Progenitor cell of endocrine pancreas (in vitro differentiated cells): Measurements from ENCODE around the gene POC5. TPM values are rescaled to one million over a fixed set of nuclear protein-coding genes. Genes with fewer than 3 reads are reported as not detected.
A peak's percentile ranks its signal among the peaks of the same experiment; 100 is the strongest.
"Not testable (repeated sequence)": the region's sequence is repeated elsewhere in the genome, so short reads cannot be mapped to it uniquely, and the experiment has no call there.

ENCODE experiments used
- DNase-seq: peaks from one replicate; pipeline ENCODE4 v3.0.0; 2021; ENCODE audit warnings: low spot score; ENCODE audit not compliant: unreplicated experiment
- H3K27ac Mint-ChIP-seq: 2 replicates; pipeline ENCODE4 v1.8.0; 2021; ENCODE audit warnings: mild to moderate bottlenecking, moderate library complexity, mixed read lengths
- H3K27me3 Mint-ChIP-seq: 2 replicates; pipeline ENCODE4 v1.8.0; 2021; ENCODE audit warnings: mixed read lengths
- H3K36me3 Mint-ChIP-seq: 2 replicates; pipeline ENCODE4 v1.8.0; 2022; ENCODE audit warnings: mixed read lengths; ENCODE audit not compliant: insufficient read depth
- H3K4me1 Mint-ChIP-seq: 2 replicates; pipeline ENCODE4 v1.8.0; 2021; ENCODE audit warnings: low read depth, mixed read lengths
- H3K4me3 Mint-ChIP-seq: 2 replicates; pipeline ENCODE4 v1.8.0; 2021; ENCODE audit warnings: low read depth, mild to moderate bottlenecking, moderate library complexity, mixed read lengths
- H3K9me3 Mint-ChIP-seq: 2 replicates; pipeline ENCODE4 v1.8.0; 2021; ENCODE audit warnings: low read depth, mixed read lengths
- total RNA-seq: library from RNA; stranded (reverse); gene quantifications from 2 replicates; pipeline ENCODE4 v1.2.1, GENCODE V29; 2021
- TF ChIP-seq, protein P1 (sequence below): fragments of 200-600 bp; sonication (generic); IDR thresholded peaks from one replicate; pipeline ENCODE4 v1.5.0; 2021; ENCODE audit warnings: antibody characterized with exemption, mild to moderate bottlenecking; ENCODE audit not compliant: unreplicated experiment

Gene POC5
- total RNA-seq, 1 donor from 2014 or later: 16.2 TPM

DNA sequence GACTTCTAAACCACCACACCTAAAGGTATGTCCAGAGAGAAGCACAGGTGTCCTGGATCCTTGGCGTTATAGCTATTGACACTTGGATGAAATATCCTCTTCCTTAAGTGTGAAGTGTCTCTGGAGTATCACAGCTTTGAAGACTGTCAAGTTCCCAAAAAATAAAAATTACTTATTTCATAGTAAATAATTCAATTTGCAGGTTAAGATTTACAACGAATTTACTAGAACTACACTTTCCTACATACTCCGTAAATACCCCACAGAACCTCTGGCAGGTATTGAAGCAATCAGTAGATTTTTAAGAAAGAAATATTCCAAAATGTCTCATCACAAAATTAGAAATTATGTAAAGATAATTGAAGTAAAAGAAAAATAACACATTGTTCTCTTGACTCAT lies 27.1 kb upstream of the POC5 start:
- DNase-seq: no peak
- no peaks in the 10 kb centered on the region for H3K36me3 Mint-ChIP-seq
- TF ChIP-seq, protein P1, sequence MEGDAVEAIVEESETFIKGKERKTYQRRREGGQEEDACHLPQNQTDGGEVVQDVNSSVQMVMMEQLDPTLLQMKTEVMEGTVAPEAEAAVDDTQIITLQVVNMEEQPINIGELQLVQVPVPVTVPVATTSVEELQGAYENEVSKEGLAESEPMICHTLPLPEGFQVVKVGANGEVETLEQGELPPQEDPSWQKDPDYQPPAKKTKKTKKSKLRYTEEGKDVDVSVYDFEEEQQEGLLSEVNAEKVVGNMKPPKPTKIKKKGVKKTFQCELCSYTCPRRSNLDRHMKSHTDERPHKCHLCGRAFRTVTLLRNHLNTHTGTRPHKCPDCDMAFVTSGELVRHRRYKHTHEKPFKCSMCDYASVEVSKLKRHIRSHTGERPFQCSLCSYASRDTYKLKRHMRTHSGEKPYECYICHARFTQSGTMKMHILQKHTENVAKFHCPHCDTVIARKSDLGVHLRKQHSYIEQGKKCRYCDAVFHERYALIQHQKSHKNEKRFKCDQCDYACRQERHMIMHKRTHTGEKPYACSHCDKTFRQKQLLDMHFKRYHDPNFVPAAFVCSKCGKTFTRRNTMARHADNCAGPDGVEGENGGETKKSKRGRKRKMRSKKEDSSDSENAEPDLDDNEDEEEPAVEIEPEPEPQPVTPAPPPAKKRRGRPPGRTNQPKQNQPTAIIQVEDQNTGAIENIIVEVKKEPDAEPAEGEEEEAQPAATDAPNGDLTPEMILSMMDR: no peak
- no peaks in the 10 kb centered on the region for H3K4me1 Mint-ChIP-seq
- H3K27ac Mint-ChIP-seq: no peak overlapping the region
- H3K9me3 Mint-ChIP-seq: no peaks in the 10 kb centered on the region
- peaks cover 8% of the 10 kb centered on the region for H3K27me3 Mint-ChIP-seq
- no peak overlapping the region for H3K4me3 Mint-ChIP-seq

GRCh38 chr5:75736273-75736672 lies 19.0 kb upstream of the POC5 start:
- Mint-ChIP-seq H3K36me3 (no peaks in the 10 kb centered on the region), H3K27me3 (no peaks in the 10 kb centered on the region), H3K9me3 (no peaks in the 10 kb centered on the region), H3K4me3 (no peak overlapping the region), H3K4me1 (no peaks in the 10 kb centered on the region), H3K27ac (no peak overlapping the region)
- TF ChIP-seq, protein P1: no peak
- no peak for DNase-seq

GRCh38 chr5:75734913-75735789 lies 17.9 kb upstream of the POC5 start:
- TF ChIP-seq, protein P1: peak; percentile 68
- no peaks in the 10 kb centered on the region for H3K4me1 Mint-ChIP-seq
- H3K4me3 Mint-ChIP-seq: no peak overlapping the region
- DNase-seq: no peak
- no peaks in the 10 kb centered on the region for H3K36me3 Mint-ChIP-seq
- H3K9me3 Mint-ChIP-seq: no peaks in the 10 kb centered on the region
- no peaks in the 10 kb centered on the region for H3K27me3 Mint-ChIP-seq
- no peak overlapping the region for H3K27ac Mint-ChIP-seq

- TF ChIP-seq, protein P1: no peak
- DNase-seq: no peak
- Mint-ChIP-seq H3K27me3 (no peaks in the 10 kb centered on the region), H3K36me3 (no peaks in the 10 kb centered on the region), H3K27ac (no peak overlapping the region), H3K9me3 (no peaks in the 10 kb centered on the region), H3K4me3 (no peak overlapping the region), H3K4me1 (no peaks in the 10 kb centered on the region)
Observed at GRCh38 chr5:75733767-75734166, 16.5 kb upstream of the POC5 start.

GRCh38 chr5:75731515-75731914 lies 14.3 kb upstream of the POC5 start:
- not testable (repeated sequence) for H3K9me3 Mint-ChIP-seq, DNase-seq, H3K4me3 Mint-ChIP-seq, H3K27ac Mint-ChIP-seq, H3K27me3 Mint-ChIP-seq, H3K36me3 Mint-ChIP-seq, H3K4me1 Mint-ChIP-seq

DNA sequence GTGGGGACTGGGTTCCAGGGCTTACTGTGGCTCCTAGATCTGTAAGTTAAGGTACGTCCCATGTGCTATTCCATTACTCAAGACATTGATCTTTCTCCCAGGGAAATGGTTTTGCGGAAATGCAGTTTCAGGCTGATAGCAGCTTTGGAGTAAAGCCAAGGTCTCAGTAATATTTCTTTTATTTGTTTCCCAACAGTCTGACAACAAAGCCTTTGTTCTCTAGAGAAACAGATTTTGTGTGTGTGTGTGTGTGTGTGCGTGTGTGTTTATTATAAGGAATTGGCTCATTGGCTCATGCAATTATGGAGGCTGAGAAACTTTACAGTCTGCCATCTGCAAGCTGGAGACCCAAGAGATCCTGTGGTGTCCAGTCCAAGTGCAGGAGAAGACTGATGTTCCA lies 12.1 kb upstream of the POC5 start:
- peaks cover 5% of the 10 kb centered on the region for H3K27me3 Mint-ChIP-seq
- DNase-seq: no peak
- H3K4me3 Mint-ChIP-seq: no peak overlapping the region
- no peaks in the 10 kb centered on the region for H3K36me3 Mint-ChIP-seq
- no peaks in the 10 kb centered on the region for H3K9me3 Mint-ChIP-seq
- H3K4me1 Mint-ChIP-seq: no peaks in the 10 kb centered on the region
- TF ChIP-seq, protein P1: no peak
- no peak overlapping the region for H3K27ac Mint-ChIP-seq
